ENCODE data around the gene ALDH1L1.

DNA sequence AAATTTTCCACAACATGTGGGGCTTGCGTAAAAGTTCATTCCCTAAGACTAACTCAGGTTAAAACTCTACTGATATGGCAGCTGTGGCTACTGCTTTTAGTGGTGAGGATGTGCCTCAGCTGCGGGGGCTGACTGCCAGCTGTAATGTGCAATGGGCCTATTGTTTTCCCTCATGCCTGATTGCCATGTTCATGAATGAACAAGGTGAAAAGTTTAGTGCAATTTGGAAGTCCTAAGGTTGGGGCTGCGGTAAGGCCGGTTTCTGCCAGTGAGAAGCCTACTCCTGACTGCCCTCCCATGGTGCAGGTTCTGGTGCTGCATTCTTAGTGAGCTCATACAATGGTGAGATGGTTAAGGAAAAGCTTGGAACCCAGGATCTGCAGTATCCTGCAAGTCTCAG is 10.9 kb upstream of the ALDH1L1 start:
- TF ChIP-seq, protein P1, sequence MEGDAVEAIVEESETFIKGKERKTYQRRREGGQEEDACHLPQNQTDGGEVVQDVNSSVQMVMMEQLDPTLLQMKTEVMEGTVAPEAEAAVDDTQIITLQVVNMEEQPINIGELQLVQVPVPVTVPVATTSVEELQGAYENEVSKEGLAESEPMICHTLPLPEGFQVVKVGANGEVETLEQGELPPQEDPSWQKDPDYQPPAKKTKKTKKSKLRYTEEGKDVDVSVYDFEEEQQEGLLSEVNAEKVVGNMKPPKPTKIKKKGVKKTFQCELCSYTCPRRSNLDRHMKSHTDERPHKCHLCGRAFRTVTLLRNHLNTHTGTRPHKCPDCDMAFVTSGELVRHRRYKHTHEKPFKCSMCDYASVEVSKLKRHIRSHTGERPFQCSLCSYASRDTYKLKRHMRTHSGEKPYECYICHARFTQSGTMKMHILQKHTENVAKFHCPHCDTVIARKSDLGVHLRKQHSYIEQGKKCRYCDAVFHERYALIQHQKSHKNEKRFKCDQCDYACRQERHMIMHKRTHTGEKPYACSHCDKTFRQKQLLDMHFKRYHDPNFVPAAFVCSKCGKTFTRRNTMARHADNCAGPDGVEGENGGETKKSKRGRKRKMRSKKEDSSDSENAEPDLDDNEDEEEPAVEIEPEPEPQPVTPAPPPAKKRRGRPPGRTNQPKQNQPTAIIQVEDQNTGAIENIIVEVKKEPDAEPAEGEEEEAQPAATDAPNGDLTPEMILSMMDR (IDR thresholded peaks at IDR 0.05) = no peak
- no peak for TF ChIP-seq POLR2A (IDR thresholded peaks at IDR 0.05)

Data from body of pancreas (tissue), 4 donors.